Breast epithelium (tissue), 3 donors: ENCODE results near the gene REG4.

Experiments
- POLR2A ChIP-seq: fragments of 450-650 bp; IDR thresholded peaks from one replicate; pipeline ENCODE4 v1.6.1; 2016; ENCODE audit warnings: antibody characterized with exemption, mild to moderate bottlenecking, moderate library complexity
- POLR2AphosphoS5 ChIP-seq, 3 donors: sonication (generic); formaldehyde crosslinking; IDR thresholded peaks; one replicate each; pipeline ENCODE4 v1.6.1; 2017; ENCODE audit warnings: antibody characterized with exemption in 3 of 3
- TF ChIP-seq, protein P1 (sequence below), 3 donors: fragments of 450-650 bp; IDR thresholded peaks; one replicate each; pipeline ENCODE4 v1.5.1; 2016 to 2017; ENCODE audit warnings: antibody characterized with exemption in 3 of 3, mild to moderate bottlenecking in 3 of 3, moderate library complexity in 3 of 3

DNA sequence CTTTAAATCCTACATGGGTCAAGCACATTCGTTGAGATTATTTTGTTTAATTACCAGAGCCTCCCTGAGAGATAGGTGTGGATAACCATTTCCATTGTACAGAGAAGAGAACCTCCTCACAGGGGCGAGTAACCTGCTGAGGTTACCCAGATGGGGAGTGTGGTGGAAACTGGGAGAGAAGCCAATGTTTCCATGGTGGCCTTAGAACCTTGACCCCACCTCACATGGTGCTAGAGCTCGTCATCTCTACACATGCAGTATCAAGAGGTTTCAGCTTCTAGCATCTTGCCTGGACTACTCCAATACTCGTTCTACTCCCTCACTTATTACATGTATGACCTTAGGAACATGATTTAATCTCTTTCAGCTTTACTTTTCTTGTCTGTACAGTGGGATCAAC, 4.8 kb downstream of the REG4 start:
- TF ChIP-seq, protein P1, sequence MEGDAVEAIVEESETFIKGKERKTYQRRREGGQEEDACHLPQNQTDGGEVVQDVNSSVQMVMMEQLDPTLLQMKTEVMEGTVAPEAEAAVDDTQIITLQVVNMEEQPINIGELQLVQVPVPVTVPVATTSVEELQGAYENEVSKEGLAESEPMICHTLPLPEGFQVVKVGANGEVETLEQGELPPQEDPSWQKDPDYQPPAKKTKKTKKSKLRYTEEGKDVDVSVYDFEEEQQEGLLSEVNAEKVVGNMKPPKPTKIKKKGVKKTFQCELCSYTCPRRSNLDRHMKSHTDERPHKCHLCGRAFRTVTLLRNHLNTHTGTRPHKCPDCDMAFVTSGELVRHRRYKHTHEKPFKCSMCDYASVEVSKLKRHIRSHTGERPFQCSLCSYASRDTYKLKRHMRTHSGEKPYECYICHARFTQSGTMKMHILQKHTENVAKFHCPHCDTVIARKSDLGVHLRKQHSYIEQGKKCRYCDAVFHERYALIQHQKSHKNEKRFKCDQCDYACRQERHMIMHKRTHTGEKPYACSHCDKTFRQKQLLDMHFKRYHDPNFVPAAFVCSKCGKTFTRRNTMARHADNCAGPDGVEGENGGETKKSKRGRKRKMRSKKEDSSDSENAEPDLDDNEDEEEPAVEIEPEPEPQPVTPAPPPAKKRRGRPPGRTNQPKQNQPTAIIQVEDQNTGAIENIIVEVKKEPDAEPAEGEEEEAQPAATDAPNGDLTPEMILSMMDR (IDR thresholded peaks at IDR 0.05) = no peak
- no peak for TF ChIP-seq POLR2A
- TF ChIP-seq POLR2AphosphoS5 (IDR thresholded peaks at IDR 0.05) = no peak
